Skeletal muscle tissue (tissue), 5 donors: ENCODE measurements around the gene FBXO28. TPM values are rescaled to one million over a fixed set of nuclear protein-coding genes. Genes with fewer than 3 reads are reported as not detected.

ENCODE experiments used
- H3K27ac ChIP-seq: one replicate; pipeline ENCODE4 v1.7.0; 2013; ENCODE audit warnings: mild to moderate bottlenecking, low read depth, low read length, inconsistent platforms
- H3K27me3 ChIP-seq, 3 donors: one replicate each; pipeline ENCODE4 v1.7.0; 2013; ENCODE audit warnings: low read length in 3 of 3; ENCODE audit not compliant: control insufficient read depth in 3 of 3, insufficient read depth in 3 of 3
- H3K36me3 ChIP-seq, 3 donors: one replicate each; pipeline ENCODE4 v1.7.0; 2013; ENCODE audit warnings: low read length in 3 of 3; ENCODE audit not compliant: control insufficient read depth in 3 of 3, insufficient read depth in 3 of 3
- H3K4me1 ChIP-seq, 3 donors: one replicate each; pipeline ENCODE4 v1.7.0; 2013; ENCODE audit warnings: low read length in 3 of 3, mild to moderate bottlenecking in 3 of 3; ENCODE audit not compliant: control insufficient read depth in 3 of 3, insufficient read depth in 3 of 3
- H3K4me3 ChIP-seq, 3 donors: one replicate each; pipeline ENCODE4 v1.7.0; 2013; ENCODE audit warnings: low read length in 3 of 3
- H3K9ac ChIP-seq, 3 donors: one replicate each; pipeline ENCODE4 v1.7.0; 2013; ENCODE audit warnings: low read length in 3 of 3, mild to moderate bottlenecking in 3 of 3, moderate library complexity in 2 of 3, low read depth in 1 of 3
- H3K9me3 ChIP-seq, 3 donors: one replicate each; pipeline ENCODE4 v1.7.0; 2013; ENCODE audit warnings: low read length in 3 of 3; ENCODE audit not compliant: control insufficient read depth in 3 of 3
- small RNA-seq: library from RNA; depleted of rRNA; stranded (forward); fragments of <200 nt; gene quantifications from one replicate; pipeline ENCODE3, GENCODE V24; 2014
- total RNA-seq: library from RNA; depleted of rRNA; stranded (reverse); fragments of >200 nt; gene quantifications from one replicate; pipeline ENCODE4 v1.2.3, GENCODE V29; 2014
- donor health status: Osteomylitis.

Gene FBXO28
- total RNA-seq, 1 donor from 2014 or later = 19.3 TPM

DNA sequence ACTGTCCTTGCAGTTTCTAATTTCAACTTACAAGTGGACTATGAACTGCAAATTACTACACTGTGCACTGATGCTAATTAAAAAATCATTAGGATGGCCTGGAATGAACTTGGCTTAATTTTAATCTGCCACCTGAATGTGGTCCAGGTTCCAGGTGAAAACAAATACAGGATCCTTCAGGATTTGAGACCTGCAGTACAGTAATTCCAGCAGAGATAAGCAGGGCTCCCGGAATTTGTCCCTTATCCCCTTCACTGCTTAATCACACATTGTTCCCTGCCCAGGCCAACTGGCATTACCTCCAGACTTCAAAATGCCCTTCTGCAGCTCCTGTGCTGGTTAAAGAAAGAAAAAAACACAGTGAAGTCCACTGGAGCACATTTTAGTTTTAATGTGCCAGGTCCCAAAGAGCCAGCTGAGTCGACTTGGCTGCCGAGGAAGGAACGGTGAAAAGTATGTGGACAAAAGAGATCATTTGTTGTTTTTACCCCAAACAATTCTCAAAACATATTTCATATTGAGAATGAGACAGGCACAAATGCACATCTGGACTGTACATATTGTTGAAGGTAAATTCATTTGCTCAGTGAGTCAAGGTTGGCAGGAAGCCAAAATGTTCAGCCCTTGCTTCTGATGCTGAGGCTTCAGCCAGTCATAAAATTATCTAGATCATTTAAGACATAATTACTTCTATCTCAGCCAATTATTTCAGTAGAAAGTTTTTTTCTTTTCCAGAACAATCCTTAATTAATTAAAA is 97.5 kb downstream of the FBXO28 start:
- H3K36me3 ChIP-seq = no peaks in the 10 kb centered on the region
- no peaks in the 10 kb centered on the region for H3K9me3 ChIP-seq
- H3K27ac ChIP-seq = no peak overlapping the region
- no peak overlapping the region for H3K4me3 ChIP-seq
- peak overlapping the region in 2 of 3 donors; percentile 27 to 34 for H3K9ac ChIP-seq
- H3K4me1 ChIP-seq = peaks cover 6 to 24% (median 12%) of the 10 kb centered on the region in 3 donors
- no peaks in the 10 kb centered on the region for H3K27me3 ChIP-seq

Small RNA genes lying within 50 kb of the gene (small RNA-seq; reads per million reads assigned to genes)
- not detected for gene AC092809.3
- not detected for gene RF00139
- gene RN7SKP49 = not detected

Other genes starting within 250 kb of the FBXO28 start
- 43.3 TPM for gene DEGS1, start 69.1 kb downstream of the FBXO28 start, total RNA-seq
- 26.6 TPM for gene NVL, start 216.1 kb downstream of the FBXO28 start, total RNA-seq
- 54.3 TPM for gene CNIH4, start 242.8 kb downstream of the FBXO28 start, total RNA-seq